ENCODE data around the gene OTOP2.

Gene OTOP2

DNA sequence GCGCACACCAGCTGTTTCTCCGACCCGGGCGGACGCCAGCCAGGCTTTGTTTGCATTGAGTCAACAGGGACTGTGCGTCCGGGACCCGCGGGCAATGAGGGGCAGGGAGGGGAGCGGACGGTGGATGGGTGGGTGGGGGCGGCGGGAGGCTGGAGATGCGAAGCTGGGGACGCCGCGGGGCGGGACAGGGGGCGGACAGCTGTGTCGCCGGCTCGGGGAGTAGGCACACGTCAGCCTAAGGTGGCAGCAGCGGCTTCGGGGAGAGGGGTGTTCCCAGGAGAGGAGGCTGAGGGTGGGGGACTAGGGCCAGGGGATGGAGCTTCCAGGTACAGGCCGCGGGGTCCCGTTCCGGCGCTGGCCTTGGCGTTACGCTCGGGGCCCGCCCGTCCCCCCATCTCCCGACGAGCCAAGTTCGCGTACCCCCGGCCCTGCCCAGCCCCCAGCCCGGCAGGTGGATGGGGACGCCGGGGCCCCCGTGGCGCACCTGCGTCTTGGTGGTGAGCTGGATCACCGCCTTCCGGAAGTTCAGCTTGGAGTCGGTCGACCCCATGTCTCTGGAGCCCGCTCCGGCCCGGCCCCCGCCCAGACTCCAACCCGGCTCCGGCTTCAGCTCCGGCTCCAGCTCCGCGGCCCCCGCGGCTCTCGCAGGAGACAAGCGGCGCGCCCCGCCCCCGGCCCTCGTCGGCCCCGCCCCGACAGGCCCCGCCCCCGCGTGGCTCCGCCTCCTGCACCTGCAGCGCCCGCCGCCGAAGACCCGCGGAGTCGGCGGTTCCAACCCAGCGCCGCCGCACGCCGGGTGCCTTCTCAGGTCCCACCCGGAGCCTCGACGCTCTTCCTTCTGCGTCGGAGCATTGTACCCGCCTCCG lies 48.3 kb downstream of the OTOP2 start, which contains the start of gene HID1:
Gene HID1 (minus strand): TSS at position 653 of the 866 bp plus-strand sequence. CDS start 103 bp downstream, at position 550.
- Histone ChIP-seq H3K4me2 (ENCODE audit: insufficient read depth, low read length) (peak within 1 kb of the TSS; percentile 64), H3K4me3 (ENCODE audit: low read depth in 1 of 2, low read length in 2 of 2) (peak within 1 kb of the TSS in 1 of 2 experiments; percentile 50; a peak in 3 of 4 replicates), H3K9me3 (ENCODE audit: insufficient read depth, low read length, severe bottlenecking) (no peaks in the 10 kb centered on the region), H3K9ac (ENCODE audit: low read depth, low read length) (peak within 1 kb of the TSS; percentile 28), H3K27ac (ENCODE audit: low read length) (no peak within 1 kb of the TSS), H3K36me3 (ENCODE audit: insufficient read depth, low read length) (no peaks in the 10 kb centered on the region), H3K4me1 (ENCODE audit: insufficient read depth, low read length) (peaks cover 14% of the 10 kb centered on the region), H4K20me1 (ENCODE audit: insufficient read depth, low read length) (peaks cover 8% of the 10 kb centered on the region; the same call in 1 of the 2 replicates), H3K27me3 (ENCODE audit: insufficient read depth, low read length, poor library complexity) (peaks cover 11% of the 10 kb centered on the region), H3K79me2 (ENCODE audit: insufficient read depth, low read length) (no peaks in the 10 kb centered on the region), H2AFZ (ENCODE audit: low read depth, low read length) (peak within 1 kb of the TSS; percentile 41)
- no peak for TF ChIP-seq EZH2 (IDR thresholded peaks at IDR 0.05; ENCODE audit: borderline replicate concordance, low read depth, low read length, severe bottlenecking)
- TF ChIP-seq, protein P1, sequence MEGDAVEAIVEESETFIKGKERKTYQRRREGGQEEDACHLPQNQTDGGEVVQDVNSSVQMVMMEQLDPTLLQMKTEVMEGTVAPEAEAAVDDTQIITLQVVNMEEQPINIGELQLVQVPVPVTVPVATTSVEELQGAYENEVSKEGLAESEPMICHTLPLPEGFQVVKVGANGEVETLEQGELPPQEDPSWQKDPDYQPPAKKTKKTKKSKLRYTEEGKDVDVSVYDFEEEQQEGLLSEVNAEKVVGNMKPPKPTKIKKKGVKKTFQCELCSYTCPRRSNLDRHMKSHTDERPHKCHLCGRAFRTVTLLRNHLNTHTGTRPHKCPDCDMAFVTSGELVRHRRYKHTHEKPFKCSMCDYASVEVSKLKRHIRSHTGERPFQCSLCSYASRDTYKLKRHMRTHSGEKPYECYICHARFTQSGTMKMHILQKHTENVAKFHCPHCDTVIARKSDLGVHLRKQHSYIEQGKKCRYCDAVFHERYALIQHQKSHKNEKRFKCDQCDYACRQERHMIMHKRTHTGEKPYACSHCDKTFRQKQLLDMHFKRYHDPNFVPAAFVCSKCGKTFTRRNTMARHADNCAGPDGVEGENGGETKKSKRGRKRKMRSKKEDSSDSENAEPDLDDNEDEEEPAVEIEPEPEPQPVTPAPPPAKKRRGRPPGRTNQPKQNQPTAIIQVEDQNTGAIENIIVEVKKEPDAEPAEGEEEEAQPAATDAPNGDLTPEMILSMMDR (IDR thresholded peaks at IDR 0.05; ENCODE audit: borderline replicate concordance, extremely low read depth, low read length, poor library complexity, severe bottlenecking), result no peak
- ATAC-seq (ENCODE audit: insufficient read depth, low read depth), result peak; percentile 92
- peak; percentile 85 for DNase-seq

DNA sequence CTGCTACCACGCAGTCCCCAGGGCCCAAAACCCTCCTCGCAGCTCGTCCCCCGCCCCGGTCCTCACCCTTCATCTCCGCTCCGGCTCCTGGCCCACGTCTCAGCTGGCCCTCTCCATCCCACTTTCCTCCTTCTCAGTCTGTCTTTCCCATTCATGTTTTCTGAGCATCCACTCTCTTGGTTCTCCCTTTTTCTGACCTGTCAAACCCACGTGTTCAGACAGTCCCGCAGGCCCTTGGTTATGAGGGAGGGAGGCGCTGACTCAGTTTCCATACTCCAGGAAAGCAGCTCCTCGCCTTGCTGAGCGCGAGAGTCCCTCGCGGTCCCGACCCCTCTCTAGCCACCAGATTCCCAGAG lies 48.9 kb downstream of the OTOP2 start:
- peak overlapping the region; percentile 41 for H2AFZ ChIP-seq (ENCODE audit: low read depth, low read length)
- no peak for DNase-seq
- ATAC-seq (ENCODE audit: insufficient read depth, low read depth), result no peak
- peaks cover 8% of the 10 kb centered on the region; the same call in 1 of the 2 replicates for H4K20me1 ChIP-seq (ENCODE audit: insufficient read depth, low read length)
- H3K4me1 ChIP-seq (ENCODE audit: insufficient read depth, low read length), result peaks cover 14% of the 10 kb centered on the region
- TF ChIP-seq, protein P1 (IDR thresholded peaks at IDR 0.05; ENCODE audit: borderline replicate concordance, extremely low read depth, low read length, poor library complexity, severe bottlenecking), result no peak
- peak; percentile 59 for TF ChIP-seq EZH2 (IDR thresholded peaks at IDR 0.05; ENCODE audit: borderline replicate concordance, low read depth, low read length, severe bottlenecking)
- peak overlapping the region; percentile 64 for H3K4me2 ChIP-seq (ENCODE audit: insufficient read depth, low read length)
- H3K4me3 ChIP-seq (ENCODE audit: low read depth in 1 of 2, low read length in 2 of 2), result peak overlapping the region in 1 of 2 experiments; percentile 39; a peak in 2 of 4 replicates
- H3K27me3 ChIP-seq (ENCODE audit: insufficient read depth, low read length, poor library complexity), result peaks cover 11% of the 10 kb centered on the region
- H3K27ac ChIP-seq (ENCODE audit: low read length), result no peak overlapping the region
- H3K36me3 ChIP-seq (ENCODE audit: insufficient read depth, low read length), result no peaks in the 10 kb centered on the region
- no peaks in the 10 kb centered on the region for H3K79me2 ChIP-seq (ENCODE audit: insufficient read depth, low read length)
- H3K9ac ChIP-seq (ENCODE audit: low read depth, low read length), result peak overlapping the region; percentile 28
- no peaks in the 10 kb centered on the region for H3K9me3 ChIP-seq (ENCODE audit: insufficient read depth, low read length, severe bottlenecking)

DNA sequence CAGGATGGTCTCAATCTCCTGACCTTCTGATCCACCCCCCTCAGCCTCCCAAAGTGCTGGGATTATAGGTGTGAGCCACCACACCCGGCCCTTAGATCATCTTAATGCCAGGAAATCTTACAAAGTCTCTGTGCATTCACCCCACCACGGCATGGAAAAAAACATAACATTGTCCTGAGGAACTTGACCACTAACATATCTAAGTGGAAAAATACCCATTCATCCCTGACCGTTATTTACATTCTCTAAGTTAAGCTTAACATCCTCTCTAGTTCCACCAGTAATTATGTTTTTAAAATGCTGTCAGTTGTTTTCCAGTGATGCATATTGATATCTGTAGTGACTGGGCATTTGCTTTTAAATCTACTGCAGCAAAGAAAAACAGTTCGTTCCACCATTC lies 51.9 kb downstream of the OTOP2 start:
- peaks cover 12% of the 10 kb centered on the region for H3K27me3 ChIP-seq (ENCODE audit: insufficient read depth, low read length, poor library complexity)
- no peaks in the 10 kb centered on the region for H3K36me3 ChIP-seq (ENCODE audit: insufficient read depth, low read length)
- no peak overlapping the region for H3K27ac ChIP-seq (ENCODE audit: low read length)
- H3K9ac ChIP-seq (ENCODE audit: low read depth, low read length), result no peak overlapping the region
- H4K20me1 ChIP-seq (ENCODE audit: insufficient read depth, low read length), result peaks cover 8% of the 10 kb centered on the region; the same call in 1 of the 2 replicates
- no peaks in the 10 kb centered on the region for H3K9me3 ChIP-seq (ENCODE audit: insufficient read depth, low read length, severe bottlenecking)
- no peak for TF ChIP-seq EZH2 (IDR thresholded peaks at IDR 0.05; ENCODE audit: borderline replicate concordance, low read depth, low read length, severe bottlenecking)
- TF ChIP-seq, protein P1 (IDR thresholded peaks at IDR 0.05; ENCODE audit: borderline replicate concordance, extremely low read depth, low read length, poor library complexity, severe bottlenecking), result no peak
- H3K79me2 ChIP-seq (ENCODE audit: insufficient read depth, low read length), result no peaks in the 10 kb centered on the region
- no peak overlapping the region for H2AFZ ChIP-seq (ENCODE audit: low read depth, low read length)
- H3K4me3 ChIP-seq (ENCODE audit: low read depth in 1 of 2, low read length in 2 of 2), result no peak overlapping the region
- DNase-seq (no peak), ATAC-seq (ENCODE audit: insufficient read depth, low read depth) (no peak)
- H3K4me1 ChIP-seq (ENCODE audit: insufficient read depth, low read length), result peaks cover 14% of the 10 kb centered on the region
- no peak overlapping the region for H3K4me2 ChIP-seq (ENCODE audit: insufficient read depth, low read length)

Data from DND-41 (cell line).